HepG2 (cell line): ENCODE results near the gene CC2D1B. TPM values are rescaled to one million over a fixed set of nuclear protein-coding genes. Genes with fewer than 3 reads are reported as not detected.

Experiments used
- CREBL2 ChIP-seq: sonication (generic); formaldehyde crosslinking; IDR thresholded peaks from 2 replicates; pipeline ENCODE4 v1.8.1; 2023; ENCODE audit warnings: missing genetic modification reagents, mild to moderate bottlenecking, borderline replicate concordance
- FOSL2 ChIP-seq: sonication (generic); formaldehyde crosslinking; IDR thresholded peaks from 2 replicates; pipeline ENCODE4 v1.4.0; 2020; ENCODE audit warnings: missing genetic modification reagents
- GTF2F1 ChIP-seq: fragments of 150-350 bp; IDR thresholded peaks from 2 replicates; pipeline ENCODE4 v1.6.1; 2014; ENCODE audit warnings: low read length
- HIVEP1 ChIP-seq: sonication (generic); formaldehyde crosslinking; IDR thresholded peaks from 2 replicates; pipeline ENCODE4 v1.4.0; 2020; ENCODE audit warnings: mild to moderate bottlenecking, missing genetic modification reagents
- REPIN1 ChIP-seq: sonication (generic); formaldehyde crosslinking; IDR thresholded peaks from 2 replicates; pipeline ENCODE4 v1.8.0; 2022; ENCODE audit warnings: missing genetic modification reagents, low read depth, mild to moderate bottlenecking, borderline replicate concordance
- RERE ChIP-seq: IDR thresholded peaks from 2 replicates; pipeline ENCODE4 v1.6.1; 2016; ENCODE audit warnings: low read depth, missing genetic modification reagents, missing compliant biosample characterization
- SMAD3 ChIP-seq: sonication (generic); formaldehyde crosslinking; IDR thresholded peaks from 2 replicates; pipeline ENCODE4 v1.4.0; 2020; ENCODE audit warnings: missing genetic modification reagents
- SP1 ChIP-seq, 2 experiments: fragments of 450-650 bp in 1 of 2; sonication (generic) in 1 of 2; formaldehyde crosslinking in 1 of 2; IDR thresholded peaks; 2 replicates each; pipeline versions ENCODE4 v1.4.0 to v1.6.1; 2016 to 2020; ENCODE audit warnings: missing genetic modification reagents in 1 of 2
- ZFP90 ChIP-seq: sonication (generic); formaldehyde crosslinking; IDR thresholded peaks from 2 replicates; pipeline ENCODE4 v1.8.0; 2022; ENCODE audit warnings: missing genetic modification reagents, mild to moderate bottlenecking, inconsistent platforms, borderline replicate concordance
- ZNF18 ChIP-seq: sonication (generic); formaldehyde crosslinking; IDR thresholded peaks from 2 replicates; pipeline ENCODE4 v1.8.0; 2022; ENCODE audit warnings: mild to moderate bottlenecking, missing genetic modification reagents; ENCODE audit not compliant: insufficient replicate concordance
- ZNF34 ChIP-seq: sonication (generic); formaldehyde crosslinking; IDR thresholded peaks from 2 replicates; pipeline ENCODE4 v1.4.0; 2020; ENCODE audit warnings: mild to moderate bottlenecking, missing genetic modification reagents, borderline replicate concordance
- ZNF512B ChIP-seq: sonication (generic); formaldehyde crosslinking; IDR thresholded peaks from 2 replicates; pipeline ENCODE4 v1.5.1; 2020; ENCODE audit warnings: missing genetic modification reagents, mild to moderate bottlenecking, borderline replicate concordance
- ZNF574 ChIP-seq: sonication (generic); formaldehyde crosslinking; IDR thresholded peaks from 2 replicates; pipeline ENCODE4 v1.4.0; 2020; ENCODE audit warnings: missing genetic modification reagents
- ZNF670 ChIP-seq: sonication (generic); formaldehyde crosslinking; IDR thresholded peaks from 2 replicates; pipeline ENCODE4 v1.8.0; 2022; ENCODE audit warnings: mild to moderate bottlenecking, missing genetic modification reagents, borderline replicate concordance
- ZNF792 ChIP-seq: IDR thresholded peaks from 2 replicates; pipeline ENCODE4 v1.6.1; 2016
- polyA plus RNA-seq, 8 experiments: library from polyadenylated mRNA; depleted of rRNA in 3 of 8; stranded (reverse) in 7 of 8; unstranded in 1 of 8; fragments of >200 nt; fragmentation: Illumina TruSeq in 4 of 8; extraction: Trizol in 4 of 8; gene quantifications; 2 replicates each; pipeline versions ENCODE4 v1.2.1 to v1.2.3, GENCODE V29; 2011 to 2016; ENCODE audit warnings: low read depth in 4 of 8, missing spikeins in 1 of 8, mixed read lengths in 1 of 8; ENCODE audit not compliant: insufficient read depth in 1 of 8
- total RNA-seq, 5 experiments: library from RNA; depleted of rRNA; stranded (reverse); fragments of >200 nt; fragmentation: Illumina TruSeq; extraction: Trizol; gene quantifications; 2 replicates each; pipeline ENCODE4 v1.2.3, GENCODE V29; 2016; ENCODE audit warnings: low read depth in 1 of 5

The CC2D1B gene
- total and polyA plus RNA-seq, 2 of the 13 experiments (the other 11 are each of a cell fraction or from before 2014, with no cell fraction given), result 7.2 to 19.2 TPM

- TF ChIP-seq ZFP90 (no peak), HIVEP1 (CRISPR knock-in tag) (no peak), ZNF512B (CRISPR knock-in tag) (peak; percentile 25; the same call in 1 of the 2 replicates), ZNF574 (CRISPR knock-in tag) (no peak), ZNF34 (CRISPR knock-in tag) (no peak), FOSL2 (CRISPR knock-in tag) (0 out of 2 replicates have a peak, but pooled peaks have one; percentile 11), ZNF670 (CRISPR knock-in tag) (no peak), SP1 (IDR thresholded peaks at IDR 0.05) (no peak), SP1 (CRISPR knock-in tag; IDR thresholded peaks at IDR 0.05) (no peak), SMAD3 (CRISPR knock-in tag) (no peak), REPIN1 (CRISPR knock-in tag) (no peak), ZNF18 (no peak), RERE (CRISPR knock-in tag) (no peak), GTF2F1 (no peak), ZNF792 (CRISPR knock-in tag) (no peak), CREBL2 (CRISPR knock-in tag) (no peak)
Observed at GRCh38 chr1:52365071-52365745, 797 bp downstream of the CC2D1B start (continued).
